ENCODE data around the gene SLF2.
"Not testable (repeated sequence)": the region's sequence is repeated elsewhere in the genome, so short reads cannot be mapped to it uniquely, and the experiment has no call there.

SLF2 gene

DNA sequence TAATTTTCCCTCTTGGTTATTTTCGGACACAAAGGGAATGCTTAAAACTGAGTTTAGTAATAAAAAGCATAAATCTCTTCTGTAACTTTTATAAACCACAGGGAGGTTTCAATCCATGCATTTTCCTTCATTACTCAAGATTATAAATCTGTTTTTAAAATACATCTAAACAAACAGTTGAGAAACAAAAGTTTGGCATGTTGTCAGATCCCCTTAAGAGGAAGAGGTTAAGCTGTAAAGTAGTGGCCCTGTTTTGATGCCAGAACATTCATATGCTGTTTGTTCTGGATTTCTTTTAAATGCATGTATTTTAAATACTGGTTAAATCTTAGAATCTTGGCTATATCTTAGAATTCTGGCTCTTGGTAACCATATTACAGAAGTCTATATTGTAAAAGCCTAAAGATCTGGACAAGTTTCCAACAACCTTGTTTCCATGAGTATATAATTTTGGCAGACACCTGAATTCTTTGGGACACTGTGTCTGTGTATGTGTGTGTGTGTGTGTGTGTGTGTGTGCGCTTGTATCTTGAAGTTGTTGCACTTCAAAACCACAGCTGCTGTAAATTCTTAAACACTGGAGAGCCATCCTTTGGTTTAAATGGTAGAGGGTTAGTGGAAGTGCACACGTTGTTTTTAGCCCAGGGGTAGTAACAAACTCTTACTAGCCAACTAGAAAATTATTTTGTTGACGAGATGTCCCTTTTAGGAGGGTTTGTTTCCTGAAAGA is 49.8 kb downstream of the SLF2 start:
- DNase-seq (ENCODE audit: low spot score) = no peak

- no peak for DNase-seq (ENCODE audit: low spot score)
Observed at GRCh38 chr10:100963826-100964225, 51.1 kb downstream of the SLF2 start.

- DNase-seq (ENCODE audit: low spot score) = no peak
Observed at GRCh38 chr10:100965820-100966219, 53.1 kb downstream of the SLF2 start.

DNA sequence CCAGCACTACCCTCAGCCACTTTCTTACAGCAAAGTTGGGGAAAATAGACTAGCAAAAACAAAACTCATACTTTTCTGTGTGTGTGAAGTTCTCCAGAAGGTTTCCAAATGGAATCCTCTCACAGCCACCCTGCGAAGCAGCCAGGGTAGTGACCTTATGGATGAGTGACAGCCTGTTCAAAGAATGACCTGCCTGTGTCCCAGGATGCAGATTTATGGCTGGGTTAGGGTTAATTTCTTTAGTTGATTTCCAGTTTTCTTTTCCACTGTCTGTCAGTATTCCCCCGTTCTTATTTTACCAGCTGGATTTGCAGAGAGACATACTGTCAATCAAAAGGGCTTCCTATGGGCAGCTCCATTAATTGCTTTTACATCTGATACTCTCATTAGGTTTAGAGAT is 54.1 kb downstream of the SLF2 start:
- DNase-seq (ENCODE audit: low spot score) = no peak

GRCh38 chr10:100967332-100967731 is 54.6 kb downstream of the SLF2 start:
- no peak for DNase-seq (ENCODE audit: low spot score)

GRCh38 chr10:100968062-100968736 is 55.4 kb downstream of the SLF2 start:
- DNase-seq (ENCODE audit: low spot score) = no peak

- DNase-seq (ENCODE audit: low spot score) = no peak
Observed at GRCh38 chr10:100968863-100969186, 56.1 kb downstream of the SLF2 start.

- DNase-seq (ENCODE audit: low spot score) = peak; percentile 17
Observed at GRCh38 chr10:100969187-100970075, 56.7 kb downstream of the SLF2 start, which contains the start of gene SEMA4G. Gene SEMA4G, plus strand, starts transcription at chr10:100969504. Its CDS starts 3,409 bp downstream, at chr10:100972913.

- no peak for DNase-seq (ENCODE audit: low spot score)
Observed at GRCh38 chr10:100970076-100970913, 57.5 kb downstream of the SLF2 start.

DNA sequence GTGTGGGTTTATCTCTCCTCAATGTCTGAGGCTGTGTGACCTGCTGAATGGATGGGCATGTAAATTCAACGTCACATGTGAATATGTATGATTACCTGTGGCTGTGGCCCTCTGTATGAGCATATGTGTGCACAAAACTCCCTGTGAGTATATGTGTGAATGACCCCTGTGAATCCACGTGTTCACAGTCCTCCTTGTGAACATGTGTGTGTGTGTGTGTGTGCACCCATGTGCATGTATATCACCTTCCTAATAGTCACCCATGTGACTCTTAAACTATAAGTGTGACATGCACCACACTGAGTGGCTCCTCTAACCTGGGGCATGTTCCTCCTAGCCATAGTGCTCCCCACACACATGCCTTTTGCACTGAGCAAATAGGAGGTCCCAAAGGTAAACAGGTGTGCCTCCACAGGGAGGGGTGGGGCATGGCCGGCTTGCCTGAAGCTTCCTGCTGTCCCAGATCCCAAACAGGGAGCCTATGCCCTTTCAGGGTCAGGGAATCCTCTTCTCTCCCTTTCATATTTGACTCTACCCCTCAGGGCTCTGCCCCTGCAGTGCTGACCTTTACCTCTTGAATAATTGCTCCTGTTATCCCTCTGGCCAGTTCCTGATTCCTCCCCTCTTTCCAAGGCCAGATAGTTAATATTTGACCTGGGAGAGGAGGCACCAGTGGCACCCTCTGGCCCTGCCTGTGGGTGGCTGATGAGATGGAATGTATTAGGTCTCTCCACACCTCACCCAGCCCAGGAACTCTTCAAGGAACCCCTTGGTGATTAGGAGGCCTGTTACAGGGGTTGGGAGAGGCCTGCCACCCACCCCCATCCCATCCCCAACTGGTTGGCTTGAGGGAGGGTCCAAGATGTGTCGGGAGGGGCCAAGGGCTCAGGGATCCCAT is 58.4 kb downstream of the SLF2 start:
- no peak for DNase-seq (ENCODE audit: low spot score)

DNA sequence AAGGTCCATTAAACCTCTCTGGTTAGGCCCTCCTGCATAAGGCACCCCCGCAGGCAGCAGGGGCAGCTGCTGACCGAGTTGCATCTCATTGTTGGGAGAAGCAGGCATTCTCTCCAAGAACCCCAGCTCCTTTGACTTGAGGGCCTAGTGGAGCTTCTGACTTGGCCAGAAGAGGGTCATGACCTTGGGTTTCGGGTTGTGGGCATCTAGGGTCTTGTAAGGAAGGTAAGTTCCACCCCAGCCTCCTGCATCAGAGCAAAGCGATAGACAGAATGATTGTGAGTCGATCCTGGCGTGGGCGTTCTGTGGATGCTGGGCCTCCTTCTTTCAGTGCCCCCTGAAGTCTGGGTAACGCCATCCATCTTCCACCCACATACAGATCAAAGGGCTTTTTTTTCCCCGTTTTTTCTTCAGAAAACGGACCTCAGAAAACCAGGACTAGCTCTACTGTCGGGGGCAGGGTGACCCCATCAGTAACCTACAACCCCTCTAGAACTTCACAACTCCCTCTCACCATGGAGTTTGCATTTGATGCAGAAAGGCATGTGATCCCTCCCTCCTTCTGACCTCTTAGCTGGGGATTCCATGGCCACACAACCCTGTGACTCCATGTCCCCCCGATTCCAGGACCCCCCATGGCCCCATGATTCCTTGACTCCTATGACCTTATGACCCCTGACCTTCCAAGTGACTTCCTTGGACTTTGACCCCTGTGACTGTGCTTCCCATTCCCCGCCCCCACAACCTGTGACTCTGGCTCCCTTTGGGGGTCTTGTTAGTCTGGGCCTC is 59.5 kb downstream of the SLF2 start:
- no peak for DNase-seq (ENCODE audit: low spot score)

GRCh38 chr10:100972904-100973535 is 60.3 kb downstream of the SLF2 start:
- DNase-seq (ENCODE audit: low spot score) = no peak

DNA sequence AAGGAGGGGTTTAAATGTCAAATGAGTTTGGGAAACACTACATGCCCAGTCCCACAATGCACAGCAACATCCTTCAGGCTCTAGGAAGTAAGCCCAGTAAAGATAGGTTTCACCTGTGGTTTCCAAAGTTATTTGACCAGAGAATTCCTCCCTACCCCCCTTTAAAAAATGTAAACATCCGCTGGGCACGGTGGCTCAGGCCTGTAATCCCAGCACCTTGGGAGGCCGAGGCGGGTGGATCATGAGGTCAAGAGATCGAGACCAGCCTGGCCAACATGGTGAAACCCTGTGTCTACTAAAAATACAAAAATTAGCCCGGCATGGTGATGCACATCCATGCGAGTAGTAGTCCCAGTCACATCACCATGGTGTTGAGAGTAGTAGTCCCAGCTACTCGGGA is 62.6 kb downstream of the SLF2 start:
- not testable (repeated sequence) for DNase-seq (ENCODE audit: low spot score)

- DNase-seq (ENCODE audit: low spot score) = no peak
Observed at GRCh38 chr10:100976906-100977305, 64.1 kb downstream of the SLF2 start.

DNA sequence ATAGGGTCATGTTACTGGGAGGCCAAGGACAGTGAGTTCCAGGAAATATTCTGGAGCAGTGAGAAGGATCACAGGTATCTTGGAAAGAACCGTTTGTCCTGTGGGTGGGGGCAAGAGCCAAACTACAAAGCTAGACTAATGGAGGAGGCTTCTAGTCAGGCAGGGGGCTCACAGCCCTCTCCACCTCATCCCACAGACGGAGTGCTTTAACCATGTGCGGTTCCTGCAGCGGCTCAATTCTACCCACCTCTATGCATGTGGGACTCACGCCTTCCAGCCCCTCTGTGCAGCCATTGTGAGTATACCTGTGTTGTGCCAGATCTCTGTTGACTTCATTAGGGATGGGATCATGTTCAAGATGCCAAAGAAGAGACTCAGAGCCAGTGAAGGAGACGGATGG is 64.7 kb downstream of the SLF2 start:
- no peak for DNase-seq (ENCODE audit: low spot score)

DNA sequence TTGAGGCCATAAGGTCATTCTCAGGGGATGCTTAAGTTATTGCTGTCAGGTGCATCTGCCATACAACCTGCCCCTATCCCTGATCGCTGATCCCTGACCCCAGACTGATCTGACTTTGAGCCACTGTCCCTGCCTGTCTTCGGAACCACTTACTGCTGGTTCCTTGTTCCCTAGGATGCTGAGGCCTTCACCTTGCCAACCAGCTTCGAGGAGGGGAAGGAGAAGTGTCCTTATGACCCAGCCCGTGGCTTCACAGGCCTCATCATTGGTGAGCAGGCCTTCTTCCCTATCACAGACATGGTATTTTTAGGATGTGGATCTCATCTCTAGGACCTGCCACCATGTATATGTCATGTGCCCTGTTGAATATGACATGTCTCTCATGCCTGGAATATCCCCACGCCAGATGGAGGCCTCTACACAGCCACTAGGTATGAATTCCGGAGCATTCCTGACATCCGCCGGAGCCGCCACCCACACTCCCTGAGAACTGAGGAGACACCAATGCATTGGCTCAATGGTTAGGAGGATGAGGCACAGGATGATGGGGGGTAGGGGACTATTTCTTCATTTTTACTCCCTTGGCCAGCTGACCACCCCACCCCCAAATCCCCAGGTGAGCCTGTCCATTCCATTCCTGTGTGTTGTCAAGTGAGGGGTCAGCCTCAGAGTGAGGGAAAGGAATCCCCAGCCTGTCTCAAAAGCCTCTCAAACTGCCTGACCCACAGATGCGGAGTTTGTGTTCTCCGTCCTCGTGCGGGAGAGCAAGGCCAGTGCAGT is 65.5 kb downstream of the SLF2 start:
- DNase-seq (ENCODE audit: low spot score) = no peak

DNA sequence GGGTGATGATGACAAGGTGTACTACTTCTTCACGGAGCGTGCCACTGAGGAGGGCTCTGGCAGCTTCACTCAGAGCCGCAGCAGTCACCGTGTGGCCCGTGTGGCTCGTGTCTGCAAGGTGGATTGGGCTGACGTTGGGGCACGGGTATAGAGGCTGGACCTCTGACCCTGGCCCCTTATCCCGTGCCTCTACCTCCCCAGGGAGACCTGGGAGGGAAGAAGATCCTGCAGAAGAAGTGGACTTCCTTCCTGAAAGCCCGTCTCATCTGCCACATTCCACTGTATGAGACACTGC is 66.1 kb downstream of the SLF2 start:
- no peak for DNase-seq (ENCODE audit: low spot score)

DNA sequence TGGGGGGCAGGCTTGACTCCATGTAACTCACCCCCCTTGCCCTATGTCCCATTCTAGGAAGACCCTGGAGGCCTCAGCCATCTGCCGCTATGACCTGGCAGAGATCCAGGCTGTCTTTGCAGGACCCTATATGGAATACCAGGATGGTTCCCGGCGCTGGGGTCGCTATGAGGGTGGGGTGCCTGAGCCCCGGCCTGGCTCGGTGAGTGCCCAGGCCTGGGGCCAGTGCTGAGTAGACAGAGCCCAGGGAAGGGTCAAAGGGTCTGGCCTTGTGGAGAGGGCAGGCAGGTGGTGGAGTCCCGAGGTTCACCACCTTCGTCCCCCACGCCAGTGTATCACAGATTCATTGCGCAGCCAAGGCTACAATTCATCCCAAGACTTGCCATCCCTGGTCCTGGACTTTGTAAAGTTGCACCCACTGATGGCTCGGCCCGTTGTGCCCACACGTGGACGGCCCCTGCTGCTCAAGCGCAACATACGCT is 67.1 kb downstream of the SLF2 start:
- DNase-seq (ENCODE audit: low spot score) = no peak

DNA sequence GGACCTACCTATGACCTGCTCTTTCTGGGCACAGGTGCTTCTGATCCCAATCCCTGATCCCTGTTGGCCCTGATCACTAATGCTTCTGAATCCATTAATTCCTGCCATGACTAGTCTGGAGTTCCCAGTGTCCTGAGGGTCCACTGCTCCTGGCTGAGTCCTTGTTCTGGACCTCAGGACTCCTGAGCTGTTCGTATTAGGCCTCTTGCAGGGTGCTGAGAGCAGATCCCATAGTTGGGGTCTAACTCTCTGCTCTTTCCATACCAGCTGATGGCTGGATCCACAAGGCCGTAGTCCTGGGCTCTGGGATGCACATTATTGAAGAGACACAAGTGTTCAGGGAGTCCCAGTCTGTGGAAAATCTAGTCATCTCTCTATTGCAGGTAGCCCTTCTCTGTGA is 67.5 kb downstream of the SLF2 start:
- DNase-seq (ENCODE audit: low spot score) = no peak

Data from hematopoietic multipotent progenitor cell treated with erythropoietin and hydrocortisone succinate and interleukin-3 and kit ligand, for 17 days (in vitro differentiated cells).